ENCODE results near the gene RIMBP2.

Gene RIMBP2

DNA sequence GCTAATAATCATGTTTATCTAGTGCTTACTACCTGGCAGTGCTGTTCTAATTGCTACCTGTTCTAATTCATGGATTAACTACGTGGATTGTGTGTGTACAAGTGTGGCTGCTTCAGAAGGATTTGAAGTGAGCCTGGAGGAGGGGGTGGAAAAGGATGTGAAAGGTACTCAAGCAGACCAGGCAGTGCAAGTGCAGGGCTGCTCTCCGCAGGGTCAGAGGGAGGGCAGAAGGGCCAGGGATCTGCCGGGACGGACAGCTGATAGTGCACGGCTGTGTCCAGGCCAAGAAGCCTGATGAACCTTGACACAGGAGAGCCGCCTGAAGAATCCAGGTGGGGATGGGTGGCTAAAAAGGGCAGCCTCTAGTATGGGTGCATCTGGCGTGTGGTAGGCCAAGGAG lies 349.9 kb downstream of the RIMBP2 start:
- no peak for DNase-seq (ENCODE audit: low spot score)

GRCh38 chr12:130364578-130364977 lies 351.5 kb downstream of the RIMBP2 start:
- no peak for DNase-seq (ENCODE audit: low spot score)

GRCh38 chr12:130362060-130362459 lies 354.0 kb downstream of the RIMBP2 start:
- no peak for DNase-seq (ENCODE audit: low spot score)

GRCh38 chr12:130357729-130358330 lies 358.3 kb downstream of the RIMBP2 start:
- no peak for DNase-seq (ENCODE audit: low spot score)

DNA sequence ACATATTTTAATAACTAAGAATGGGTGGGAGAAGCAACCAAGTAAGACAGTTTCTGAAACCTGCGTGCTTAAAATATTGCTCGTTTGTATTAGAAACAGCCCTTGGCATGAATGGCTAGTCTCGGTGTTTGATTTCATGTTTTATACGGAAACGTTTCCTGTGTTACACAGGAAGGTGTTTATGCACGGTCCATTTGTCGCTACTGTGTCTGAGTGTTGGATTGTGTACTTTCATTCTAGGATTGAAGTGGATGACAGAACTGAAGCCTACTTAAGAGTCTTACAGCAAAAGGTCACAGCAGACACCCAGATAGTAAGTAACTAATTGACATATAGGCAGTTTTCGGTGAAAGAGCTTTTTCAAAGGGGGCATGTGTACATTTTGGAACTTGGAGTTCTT lies 358.9 kb downstream of the RIMBP2 start:
- no peak for DNase-seq (ENCODE audit: low spot score)

DNA sequence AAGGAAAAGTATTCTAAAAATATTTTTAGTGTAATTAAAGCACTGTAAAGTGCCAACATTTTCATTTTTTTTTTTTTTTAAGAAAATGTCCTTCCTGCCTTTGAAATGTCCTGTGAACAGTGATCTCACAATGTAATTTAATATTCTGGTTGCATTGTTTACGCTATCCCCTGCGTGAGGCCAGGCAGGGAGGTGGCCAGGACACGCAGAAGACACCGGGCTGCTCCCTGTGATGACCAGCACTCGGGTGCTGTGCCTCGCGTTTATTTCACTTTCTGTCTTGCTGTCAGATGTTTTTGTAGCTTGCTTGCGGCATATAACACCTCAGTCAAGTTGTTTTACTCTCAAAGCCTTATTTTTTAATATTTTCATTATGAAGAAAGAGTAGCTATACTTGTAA lies 359.9 kb downstream of the RIMBP2 start:
- DNase-seq (ENCODE audit: low spot score): no peak

DNA sequence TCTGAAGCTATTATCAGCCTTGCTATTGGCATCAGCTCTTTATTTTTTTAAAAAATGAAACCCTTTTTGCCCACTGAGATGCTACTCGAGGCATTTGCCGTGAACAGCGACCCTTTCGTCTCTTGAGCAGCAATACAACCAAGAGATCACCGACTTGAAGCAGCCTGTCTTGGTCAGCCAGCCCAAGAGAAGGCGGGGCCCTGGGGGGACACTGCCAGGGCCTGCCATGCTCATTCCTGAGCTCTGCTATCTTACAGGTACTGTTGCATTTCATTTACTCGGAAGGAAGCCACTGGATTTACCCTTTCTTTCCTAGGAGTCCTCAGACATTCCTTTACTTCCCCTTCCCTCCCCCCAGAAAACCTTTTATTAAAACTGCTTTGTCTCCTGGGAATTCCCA lies 361.7 kb downstream of the RIMBP2 start:
- DNase-seq (ENCODE audit: low spot score): no peak

- DNase-seq (ENCODE audit: low spot score): no peak
These were observed 363.0 kb downstream of the RIMBP2 start for GRCh38 chr12:130353081-130353480.

DNA sequence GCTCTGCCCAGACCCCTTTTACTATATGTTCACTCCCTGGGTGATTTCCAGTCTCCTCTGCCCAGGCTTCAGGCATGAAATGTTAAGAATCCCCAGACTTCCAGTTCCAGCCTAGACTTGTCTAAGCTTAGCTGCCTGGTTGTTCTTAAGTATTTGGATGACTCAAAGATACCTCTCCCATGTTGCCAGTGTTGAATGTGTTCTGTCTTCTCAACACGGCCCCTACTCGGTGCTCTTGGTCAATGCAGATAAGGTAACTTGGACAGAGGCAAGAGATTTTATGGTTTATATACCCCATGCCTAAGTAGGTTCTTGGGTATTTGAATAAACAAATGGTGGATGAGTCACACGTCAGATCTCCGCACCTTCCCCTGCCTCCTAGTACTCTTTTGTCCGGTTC lies 364.8 kb downstream of the RIMBP2 start:
- no peak for DNase-seq (ENCODE audit: low spot score)

- no peak for DNase-seq (ENCODE audit: low spot score)
These were observed 365.4 kb downstream of the RIMBP2 start for GRCh38 chr12:130350715-130351114.

DNA sequence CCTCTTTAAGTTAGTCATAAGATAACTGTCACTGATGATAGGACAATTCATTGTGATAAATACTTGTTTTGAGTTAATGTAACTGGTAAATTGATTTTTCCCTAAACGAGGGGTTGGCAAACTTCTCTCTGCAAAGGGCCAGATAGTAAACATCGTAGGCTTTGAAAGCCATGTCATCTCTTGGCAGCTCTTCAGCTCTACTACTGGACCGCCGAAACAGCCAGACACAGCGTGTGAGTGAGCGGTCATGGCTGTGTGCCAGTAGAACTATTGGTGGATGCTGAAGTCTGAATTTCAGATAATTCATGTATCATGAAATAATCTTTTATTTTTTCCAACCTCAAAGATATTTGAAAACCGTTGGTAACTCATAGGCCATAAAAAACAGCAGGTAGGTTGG lies 368.5 kb downstream of the RIMBP2 start:
- DNase-seq (ENCODE audit: low spot score): no peak

All from HuH-7.5 (cell line).